OCI-LY3 (cell line): ENCODE results near the gene ASB15.

Experiments used
- H2AFZ ChIP-seq: fragments of 200-600, 300-600 bp; shearing (Covaris generic); 2 replicates; pipeline ENCODE4 v1.6.0; 2014; ENCODE audit warnings: antibody characterized with exemption, low read depth, low read length
- H3K27ac ChIP-seq: fragments of 200-600, 300-600 bp; sonication (generic); 2 replicates; pipeline ENCODE4 v1.5.1; 2014; ENCODE audit warnings: mild to moderate bottlenecking, low read length, moderate library complexity, mixed read lengths
- H3K27me3 ChIP-seq: fragments of 200-600, 300-600 bp; sonication (generic); 2 replicates; pipeline ENCODE4 v1.6.1; 2014; ENCODE audit warnings: low read depth, low read length, mixed read lengths
- H3K36me3 ChIP-seq: fragments of 200-600, 300-600 bp; sonication (generic); replicated peaks from 2 replicates; pipeline ENCODE3; 2014; ENCODE audit warnings: low read depth, low read length, mixed read lengths
- H3K4me1 ChIP-seq: fragments of 300-600, 200-600 bp; sonication (generic); 2 replicates; pipeline ENCODE4 v1.6.1; 2014; ENCODE audit warnings: low read length, mixed read lengths
- H3K4me2 ChIP-seq: fragments of 200-600, 300-600 bp; sonication (generic); 2 replicates; pipeline ENCODE4 v1.6.1; 2014; ENCODE audit warnings: low read length, mixed read lengths
- H3K4me3 ChIP-seq: fragments of 300-600, 200-600 bp; sonication (generic); 2 replicates; pipeline ENCODE4 v1.5.1; 2014; ENCODE audit warnings: antibody characterized with exemption, mild to moderate bottlenecking, low read length, moderate library complexity
- H3K79me2 ChIP-seq: fragments of 300-600, 200-600 bp; shearing (Covaris generic); 2 replicates; pipeline ENCODE4 v1.6.1; 2014; ENCODE audit warnings: mild to moderate bottlenecking, low read length, mixed read lengths
- H3K9ac ChIP-seq: fragments of 300-600, 200-600 bp; shearing (Covaris generic); 2 replicates; pipeline ENCODE4 v1.6.0; 2014; ENCODE audit warnings: mild to moderate bottlenecking, low read length, moderate library complexity
- H3K9me3 ChIP-seq: fragments of 200-600, 300-600 bp; shearing (Covaris generic); 2 replicates; pipeline ENCODE4 v1.6.1; 2014; ENCODE audit warnings: low read length, mixed read lengths; ENCODE audit not compliant: insufficient read depth
- H4K20me1 ChIP-seq: fragments of 200-600, 300-600 bp; sonication (generic); 2 replicates; pipeline ENCODE4 v1.6.1; 2016; ENCODE audit warnings: low read length, mixed read lengths; ENCODE audit not compliant: insufficient read depth
- EZH2phosphoT487 ChIP-seq: fragments of 200-600 bp; shearing (Covaris generic); IDR thresholded peaks from 2 replicates; pipeline ENCODE4 v1.6.1; 2018; ENCODE audit warnings: antibody characterized with exemption, mixed run types, low read depth
- TF ChIP-seq, protein P1 (sequence below): fragments of 200-600, 300-600 bp; sonication (generic); IDR thresholded peaks from 2 replicates; pipeline ENCODE4 v1.5.1; 2014; ENCODE audit warnings: antibody characterized with exemption, low read length, low read depth

Gene ASB15

DNA sequence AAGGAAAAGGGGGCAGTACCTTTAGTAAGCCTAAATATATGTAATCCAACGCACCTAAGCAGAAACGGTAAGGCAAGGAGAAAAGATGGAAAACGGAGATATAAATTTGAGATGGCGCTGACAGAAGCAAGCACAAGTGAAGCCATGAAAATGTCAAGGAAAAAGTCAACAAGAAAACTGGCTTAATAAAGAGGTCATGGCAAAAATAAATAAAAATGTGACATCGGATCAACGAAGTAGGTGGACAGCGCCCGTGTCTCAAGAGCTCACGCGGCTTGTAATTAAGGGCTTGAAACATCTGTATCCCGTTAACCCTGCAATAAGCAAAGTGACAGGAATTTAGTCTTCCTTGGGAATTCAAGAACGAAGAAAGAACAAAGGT is 44.6 kb upstream of the ASB15 start:
- H3K9me3 ChIP-seq, result no peaks in the 10 kb centered on the region
- peaks cover 12% of the 10 kb centered on the region for H3K36me3 ChIP-seq
- TF ChIP-seq, protein P1, sequence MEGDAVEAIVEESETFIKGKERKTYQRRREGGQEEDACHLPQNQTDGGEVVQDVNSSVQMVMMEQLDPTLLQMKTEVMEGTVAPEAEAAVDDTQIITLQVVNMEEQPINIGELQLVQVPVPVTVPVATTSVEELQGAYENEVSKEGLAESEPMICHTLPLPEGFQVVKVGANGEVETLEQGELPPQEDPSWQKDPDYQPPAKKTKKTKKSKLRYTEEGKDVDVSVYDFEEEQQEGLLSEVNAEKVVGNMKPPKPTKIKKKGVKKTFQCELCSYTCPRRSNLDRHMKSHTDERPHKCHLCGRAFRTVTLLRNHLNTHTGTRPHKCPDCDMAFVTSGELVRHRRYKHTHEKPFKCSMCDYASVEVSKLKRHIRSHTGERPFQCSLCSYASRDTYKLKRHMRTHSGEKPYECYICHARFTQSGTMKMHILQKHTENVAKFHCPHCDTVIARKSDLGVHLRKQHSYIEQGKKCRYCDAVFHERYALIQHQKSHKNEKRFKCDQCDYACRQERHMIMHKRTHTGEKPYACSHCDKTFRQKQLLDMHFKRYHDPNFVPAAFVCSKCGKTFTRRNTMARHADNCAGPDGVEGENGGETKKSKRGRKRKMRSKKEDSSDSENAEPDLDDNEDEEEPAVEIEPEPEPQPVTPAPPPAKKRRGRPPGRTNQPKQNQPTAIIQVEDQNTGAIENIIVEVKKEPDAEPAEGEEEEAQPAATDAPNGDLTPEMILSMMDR, result no peak
- no peak for TF ChIP-seq EZH2phosphoT487
- H3K4me2 ChIP-seq, result peak overlapping the region; percentile 68
- peaks cover 12% of the 10 kb centered on the region for H3K4me1 ChIP-seq
- peak overlapping the region; percentile 83; the same call in 1 of the 2 replicates for H2AFZ ChIP-seq
- peak overlapping the region; percentile 87 for H3K9ac ChIP-seq
- H4K20me1 ChIP-seq, result 0 out of 2 replicates have a peak, but pooled peaks cover 3% of the 10 kb centered on the region
- peaks cover 34% of the 10 kb centered on the region for H3K79me2 ChIP-seq
- no peaks in the 10 kb centered on the region for H3K27me3 ChIP-seq
- no peak overlapping the region for H3K27ac ChIP-seq
- peak overlapping the region; percentile 80 for H3K4me3 ChIP-seq

DNA sequence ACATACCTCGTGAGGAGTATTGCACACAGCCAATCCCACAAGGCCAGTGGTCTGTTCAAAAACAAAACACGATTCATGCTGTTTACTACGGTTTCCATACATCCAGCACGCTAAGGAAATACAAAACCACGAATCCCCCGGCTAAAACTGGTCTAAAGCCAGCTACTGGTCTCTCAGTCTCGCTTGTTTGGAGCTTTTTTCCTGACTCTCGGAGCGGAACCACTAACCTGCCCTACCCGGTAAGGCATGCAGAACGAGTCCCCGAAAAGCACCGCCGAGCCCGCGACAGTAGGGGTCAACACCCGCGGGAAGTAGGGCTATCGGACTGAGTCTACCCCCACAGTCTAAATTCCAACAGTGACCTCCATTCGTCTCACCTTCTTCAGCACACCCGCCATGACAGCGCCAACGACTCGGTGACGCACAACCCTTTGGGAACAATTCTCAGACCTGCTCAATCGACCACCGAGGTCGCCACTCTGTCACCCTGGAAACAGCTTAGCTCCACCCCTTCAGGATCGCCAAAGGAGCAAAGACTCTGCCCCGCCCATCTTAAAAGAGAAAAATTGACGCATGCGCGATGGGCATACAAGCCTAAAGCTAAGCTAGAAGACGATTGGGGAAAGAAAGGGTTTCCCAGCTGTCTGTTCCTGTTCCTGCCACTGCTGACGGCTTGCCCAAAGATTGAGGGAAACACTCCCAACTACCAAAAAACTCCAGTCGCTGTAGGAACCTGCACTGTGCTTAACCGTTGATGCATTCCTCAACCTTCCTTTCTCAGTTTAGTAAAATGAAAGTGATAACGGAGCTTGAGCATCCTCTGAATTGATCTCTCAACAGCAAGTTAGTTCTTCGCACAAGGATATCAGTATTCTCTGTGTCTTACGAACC is 44.0 kb upstream of the ASB15 start, which contains the start of gene NDUFA5:
Gene NDUFA5, minus strand, starts transcription at position 421 of the 891 bp plus-strand sequence. Its CDS starts 23 bp downstream, at position 398.
- H3K4me2 ChIP-seq, result peak within 1 kb of the TSS; percentile 91
- H2AFZ ChIP-seq, result peak within 1 kb of the TSS; percentile 99
- peak within 1 kb of the TSS; percentile 80 for H3K4me3 ChIP-seq
- H3K36me3 ChIP-seq, result peaks cover 11% of the 10 kb centered on the region
- peak within 1 kb of the TSS; percentile 27 for H3K27ac ChIP-seq
- H3K9me3 ChIP-seq, result no peaks in the 10 kb centered on the region
- peaks cover 12% of the 10 kb centered on the region for H3K4me1 ChIP-seq
- peaks cover 31% of the 10 kb centered on the region for H3K79me2 ChIP-seq
- no peaks in the 10 kb centered on the region for H3K27me3 ChIP-seq
- no peak for TF ChIP-seq EZH2phosphoT487
- TF ChIP-seq, protein P1, result no peak
- H3K9ac ChIP-seq, result peak within 1 kb of the TSS; percentile 87
- H4K20me1 ChIP-seq, result 0 out of 2 replicates have a peak, but pooled peaks cover 3% of the 10 kb centered on the region

DNA sequence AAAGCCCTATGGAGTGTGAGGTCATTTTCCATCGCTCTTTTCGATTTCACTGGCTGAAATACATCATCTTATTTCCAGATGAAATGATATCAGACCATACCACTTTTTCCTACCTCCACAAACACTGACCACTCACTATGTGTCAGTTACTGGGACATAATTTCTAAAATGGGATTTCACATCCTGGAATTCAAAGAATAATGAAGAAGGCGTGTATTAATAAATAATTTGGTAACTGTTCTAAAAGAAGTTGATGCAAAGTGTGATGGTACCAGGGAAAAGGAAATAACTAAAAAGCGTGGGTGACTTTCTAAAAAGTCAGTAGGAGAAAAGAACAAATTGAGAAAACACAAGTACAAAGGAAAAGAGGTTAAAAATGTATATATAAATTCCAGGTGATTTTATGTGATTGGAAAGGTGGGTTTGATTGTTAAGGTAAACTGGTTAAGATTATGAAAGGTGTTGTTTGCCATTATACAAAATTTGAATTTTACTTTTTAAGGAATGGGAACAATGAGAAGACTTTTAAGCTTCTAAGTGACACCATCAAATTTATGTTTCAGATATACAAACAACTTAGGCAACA is 43.2 kb upstream of the ASB15 start:
- Histone ChIP-seq H3K4me2 (peak overlapping the region; percentile 91), H3K4me1 (peaks cover 12% of the 10 kb centered on the region), H2AFZ (peak overlapping the region; percentile 99), H3K36me3 (peaks cover 7% of the 10 kb centered on the region), H3K9me3 (no peaks in the 10 kb centered on the region), H3K4me3 (peak overlapping the region; percentile 80), H3K79me2 (peaks cover 26% of the 10 kb centered on the region), H3K27ac (0 out of 2 replicates have a peak overlapping the region, but pooled peaks have one; percentile 2), H4K20me1 (0 out of 2 replicates have a peak, but pooled peaks cover 3% of the 10 kb centered on the region), H3K27me3 (no peaks in the 10 kb centered on the region), H3K9ac (peak overlapping the region; percentile 57)
- TF ChIP-seq, protein P1, result no peak
- no peak for TF ChIP-seq EZH2phosphoT487

GRCh38 chr7:123562121-123562520 is 39.5 kb upstream of the ASB15 start:
- Histone ChIP-seq H3K9me3 (no peaks in the 10 kb centered on the region), H4K20me1 (no peaks in the 10 kb centered on the region), H3K27me3 (no peaks in the 10 kb centered on the region), H2AFZ (no peak overlapping the region), H3K27ac (no peak overlapping the region), H3K4me3 (no peak overlapping the region), H3K4me1 (peaks cover 6% of the 10 kb centered on the region), H3K4me2 (no peak overlapping the region), H3K9ac (no peak overlapping the region), H3K79me2 (peaks cover 4% of the 10 kb centered on the region), H3K36me3 (no peaks in the 10 kb centered on the region)
- TF ChIP-seq EZH2phosphoT487, result no peak
- TF ChIP-seq, protein P1, result no peak
